Measurements from ENCODE around the gene KCNJ4.

Gene KCNJ4

GRCh38 chr22:38489561-38490145 is 34.7 kb upstream of the KCNJ4 start:
- Histone ChIP-seq H3K36me3 (ENCODE audit: control insufficient read depth, insufficient read depth, low read length) (peaks cover 4% of the 10 kb centered on the region), H3K4me3 (ENCODE audit: low read depth, low read length) (no peak overlapping the region), H3K27ac (no peak overlapping the region), H3K9ac (no peak overlapping the region), H3K4me1 (peaks cover under 1% of the 10 kb centered on the region), H3K27me3 (ENCODE audit: control insufficient read depth, insufficient read depth, low read length) (no peaks in the 10 kb centered on the region), H3K4me2 (ENCODE audit: low read length) (no peak overlapping the region), H3K79me2 (no peaks in the 10 kb centered on the region), H3K9me3 (ENCODE audit: control insufficient read depth, low read length) (no peaks in the 10 kb centered on the region), H2AFZ (no peak overlapping the region)
- TF ChIP-seq CTCF (IDR thresholded peaks at IDR 0.05) = no peak

GRCh38 chr22:38489142-38489541 is 34.1 kb upstream of the KCNJ4 start:
- H3K9me3 ChIP-seq (ENCODE audit: control insufficient read depth, low read length) = no peaks in the 10 kb centered on the region
- H3K36me3 ChIP-seq (ENCODE audit: control insufficient read depth, insufficient read depth, low read length) = peaks cover 4% of the 10 kb centered on the region
- H3K9ac ChIP-seq = no peak overlapping the region
- H2AFZ ChIP-seq = no peak overlapping the region
- TF ChIP-seq CTCF (IDR thresholded peaks at IDR 0.05) = no peak
- no peaks in the 10 kb centered on the region for H3K4me1 ChIP-seq
- no peaks in the 10 kb centered on the region for H3K27me3 ChIP-seq (ENCODE audit: control insufficient read depth, insufficient read depth, low read length)
- no peaks in the 10 kb centered on the region for H3K79me2 ChIP-seq
- H3K4me2 ChIP-seq (ENCODE audit: low read length) = no peak overlapping the region
- H3K4me3 ChIP-seq (ENCODE audit: low read depth, low read length) = no peak overlapping the region
- no peak overlapping the region for H3K27ac ChIP-seq

- H3K9me3 ChIP-seq (ENCODE audit: control insufficient read depth, low read length) = no peaks in the 10 kb centered on the region
- no peak overlapping the region for H2AFZ ChIP-seq
- H3K4me2 ChIP-seq (ENCODE audit: low read length) = no peak overlapping the region
- no peak overlapping the region for H3K27ac ChIP-seq
- no peaks in the 10 kb centered on the region for H3K79me2 ChIP-seq
- no peaks in the 10 kb centered on the region for H3K4me1 ChIP-seq
- TF ChIP-seq CTCF (IDR thresholded peaks at IDR 0.05) = no peak
- H3K36me3 ChIP-seq (ENCODE audit: control insufficient read depth, insufficient read depth, low read length) = peaks cover 4% of the 10 kb centered on the region
- no peak overlapping the region for H3K9ac ChIP-seq
- H3K27me3 ChIP-seq (ENCODE audit: control insufficient read depth, insufficient read depth, low read length) = no peaks in the 10 kb centered on the region
- H3K4me3 ChIP-seq (ENCODE audit: low read depth, low read length) = no peak overlapping the region
These were observed 32.9 kb upstream of the KCNJ4 start for GRCh38 chr22:38487946-38488345.

GRCh38 chr22:38485783-38486182 is 30.8 kb upstream of the KCNJ4 start:
- no peak overlapping the region for H3K4me2 ChIP-seq (ENCODE audit: low read length)
- no peak overlapping the region for H2AFZ ChIP-seq
- no peaks in the 10 kb centered on the region for H3K27me3 ChIP-seq (ENCODE audit: control insufficient read depth, insufficient read depth, low read length)
- no peak overlapping the region for H3K9ac ChIP-seq
- no peak overlapping the region for H3K27ac ChIP-seq
- H3K4me1 ChIP-seq = no peaks in the 10 kb centered on the region
- H3K36me3 ChIP-seq (ENCODE audit: control insufficient read depth, insufficient read depth, low read length) = no peaks in the 10 kb centered on the region
- no peak overlapping the region for H3K4me3 ChIP-seq (ENCODE audit: low read depth, low read length)
- TF ChIP-seq CTCF (IDR thresholded peaks at IDR 0.05) = no peak
- no peaks in the 10 kb centered on the region for H3K9me3 ChIP-seq (ENCODE audit: control insufficient read depth, low read length)
- H3K79me2 ChIP-seq = no peaks in the 10 kb centered on the region

- Histone ChIP-seq H2AFZ (no peak overlapping the region), H3K27ac (no peak overlapping the region), H3K27me3 (ENCODE audit: control insufficient read depth, insufficient read depth, low read length) (no peaks in the 10 kb centered on the region), H3K36me3 (ENCODE audit: control insufficient read depth, insufficient read depth, low read length) (no peaks in the 10 kb centered on the region), H3K9ac (no peak overlapping the region), H3K9me3 (ENCODE audit: control insufficient read depth, low read length) (no peaks in the 10 kb centered on the region), H3K4me1 (no peaks in the 10 kb centered on the region), H3K79me2 (no peaks in the 10 kb centered on the region), H3K4me2 (ENCODE audit: low read length) (no peak overlapping the region), H3K4me3 (ENCODE audit: low read depth, low read length) (no peak overlapping the region)
- no peak for TF ChIP-seq CTCF (IDR thresholded peaks at IDR 0.05)
These were observed 29.2 kb upstream of the KCNJ4 start for GRCh38 chr22:38484244-38484643.
